OCI-LY1 (cell line): Measurements from ENCODE around the gene SFT2D3.

Source experiments
- CTCF ChIP-seq: fragments of 200-600 bp; sonication (generic), shearing (Covaris generic); IDR thresholded peaks from 2 replicates; pipeline ENCODE4 v1.5.1; 2017; ENCODE audit warnings: mild to moderate bottlenecking, antibody characterized with exemption, low read length, moderate library complexity, mixed read lengths
- EZH2 ChIP-seq: fragments of 200-600 bp; sonication (generic), shearing (Covaris generic); IDR thresholded peaks from 2 replicates; pipeline ENCODE4 v1.8.0; 2017; ENCODE audit warnings: borderline replicate concordance, mixed run types, mild to moderate bottlenecking, antibody characterized with exemption, low read length, moderate library complexity, mixed read lengths

- TF ChIP-seq CTCF: no peak
- TF ChIP-seq EZH2: no peak
Measured at GRCh38 chr2:127683757-127684156, 17.5 kb upstream of the SFT2D3 start.
